Measurements from ENCODE around the gene BARHL1. TPM values are rescaled to one million over a fixed set of nuclear protein-coding genes. Genes with fewer than 3 reads are reported as not detected.

BARHL1 gene
- polyA plus RNA-seq, 4 donors, result not detected

Other genes starting within 250 kb of the BARHL1 start
- 10 to 100 TPM; 43.5 to 57.8 (median 51.7) TPM for gene SETX, start 227.6 kb upstream of the BARHL1 start, polyA plus RNA-seq (ENCODE audit: insufficient read length in 4 of 4)
- gene TTF1, start 175.8 kb upstream of the BARHL1 start, polyA plus RNA-seq (ENCODE audit: insufficient read length in 4 of 4), result 10 to 100 TPM; 14.0 to 20.6 (median 18.5) TPM
- 1 to 10 TPM in 2 of 4 donors, under 1 TPM in 2; 0.19 to 1.3 (median 1.1) TPM for gene CFAP77, start 172.4 kb upstream of the BARHL1 start, polyA plus RNA-seq (ENCODE audit: insufficient read length in 4 of 4)
- 10 to 100 TPM; 10.3 to 20.0 (median 15.9) TPM for gene DDX31, start 87.4 kb downstream of the BARHL1 start, polyA plus RNA-seq (ENCODE audit: insufficient read length in 4 of 4)
- gene GTF3C4, start 87.9 kb downstream of the BARHL1 start, polyA plus RNA-seq (ENCODE audit: insufficient read length in 4 of 4), result 10 to 100 TPM; 23.3 to 28.3 (median 26.2) TPM

Measured in left renal pelvis (tissue), 4 donors.